ENCODE results near the gene MARK3. TPM values are rescaled to one million over a fixed set of nuclear protein-coding genes. Genes with fewer than 3 reads are reported as not detected.

The MARK3 gene
- total RNA-seq, 1 experiment from 2014 or later, result 78.0 TPM

DNA sequence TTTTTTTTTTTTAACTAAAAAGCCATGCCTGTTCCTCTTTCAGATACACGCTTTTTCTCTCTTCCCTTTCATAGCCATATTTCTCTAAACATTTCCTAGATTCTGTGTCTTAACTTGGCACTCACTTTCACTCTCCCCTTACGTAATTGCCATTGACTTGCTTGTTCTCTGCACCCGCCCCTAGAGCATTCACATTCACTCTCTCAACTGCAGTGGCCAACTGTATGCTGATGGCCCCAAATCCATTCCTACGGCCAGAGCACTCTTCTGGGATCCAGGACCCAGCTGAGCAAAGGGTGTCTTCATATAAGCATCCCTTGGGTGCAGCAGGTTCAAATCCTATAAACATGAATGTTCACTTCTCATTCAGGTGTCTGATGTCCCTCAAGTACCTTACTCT, 77.9 kb downstream of the MARK3 start:
- Histone ChIP-seq H3K27me3 (replicated peaks; ENCODE audit: control insufficient read depth, insufficient read depth, low read length) (no peaks in the 10 kb centered on the region), H3K9me3 (no peaks in the 10 kb centered on the region), H3K4me1 (no peaks in the 10 kb centered on the region), H3K36me3 (ENCODE audit: control insufficient read depth, insufficient read depth, low read length) (no peaks in the 10 kb centered on the region; the same call in 1 of the 2 replicates), H3K4me3 (ENCODE audit: low read depth, low read length) (no peak overlapping the region)
- TF ChIP-seq, protein P1, sequence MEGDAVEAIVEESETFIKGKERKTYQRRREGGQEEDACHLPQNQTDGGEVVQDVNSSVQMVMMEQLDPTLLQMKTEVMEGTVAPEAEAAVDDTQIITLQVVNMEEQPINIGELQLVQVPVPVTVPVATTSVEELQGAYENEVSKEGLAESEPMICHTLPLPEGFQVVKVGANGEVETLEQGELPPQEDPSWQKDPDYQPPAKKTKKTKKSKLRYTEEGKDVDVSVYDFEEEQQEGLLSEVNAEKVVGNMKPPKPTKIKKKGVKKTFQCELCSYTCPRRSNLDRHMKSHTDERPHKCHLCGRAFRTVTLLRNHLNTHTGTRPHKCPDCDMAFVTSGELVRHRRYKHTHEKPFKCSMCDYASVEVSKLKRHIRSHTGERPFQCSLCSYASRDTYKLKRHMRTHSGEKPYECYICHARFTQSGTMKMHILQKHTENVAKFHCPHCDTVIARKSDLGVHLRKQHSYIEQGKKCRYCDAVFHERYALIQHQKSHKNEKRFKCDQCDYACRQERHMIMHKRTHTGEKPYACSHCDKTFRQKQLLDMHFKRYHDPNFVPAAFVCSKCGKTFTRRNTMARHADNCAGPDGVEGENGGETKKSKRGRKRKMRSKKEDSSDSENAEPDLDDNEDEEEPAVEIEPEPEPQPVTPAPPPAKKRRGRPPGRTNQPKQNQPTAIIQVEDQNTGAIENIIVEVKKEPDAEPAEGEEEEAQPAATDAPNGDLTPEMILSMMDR (IDR thresholded peaks at IDR 0.05; ENCODE audit: insufficient read depth in 1 of 2, low read depth in 1 of 2, low read length in 1 of 2, severe bottlenecking in 1 of 2, unreplicated experiment in 1 of 2), result no peak
- Mint-ChIP-seq H3K4me1 (ENCODE audit: low read depth, unreplicated experiment) (no peaks in the 10 kb centered on the region), H3K27me3 (ENCODE audit: insufficient read depth, unreplicated experiment) (no peaks in the 10 kb centered on the region), H3K27ac (ENCODE audit: unreplicated experiment) (no peak overlapping the region), H3K36me3 (ENCODE audit: insufficient read depth, unreplicated experiment) (peaks cover 33% of the 10 kb centered on the region), H3K9me3 (ENCODE audit: unreplicated experiment) (no peaks in the 10 kb centered on the region), H3K4me3 (ENCODE audit: unreplicated experiment) (no peak overlapping the region)
- DNase-seq, result no peak
- POLR2A ChIA-PET, result no interaction called here
- CTCF ChIA-PET, result no interaction called here
- intact Hi-C loops (cut with micrococcal nuclease; ENCODE audit: unreplicated experiment), result no loop called here
- no TSS peak for BruUV-seq (replicated peaks)

DNA sequence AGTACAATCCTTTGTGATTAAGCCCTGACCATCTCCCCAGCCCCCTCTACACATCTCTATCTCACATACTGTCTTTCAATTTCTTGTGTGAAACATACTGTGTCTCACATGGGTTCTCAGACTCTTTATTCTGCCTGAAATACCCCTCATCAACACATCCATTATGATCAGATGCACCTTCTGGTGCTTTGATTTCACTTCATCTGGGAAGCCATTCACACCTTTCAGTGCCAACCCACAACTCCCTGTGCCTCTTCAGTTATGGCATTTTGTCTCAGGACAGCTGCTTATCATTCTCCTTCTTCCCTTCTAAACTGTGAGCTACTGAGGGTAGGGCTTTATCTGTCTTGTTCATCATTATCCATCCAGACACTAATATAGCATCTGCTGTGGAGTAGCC, 78.6 kb downstream of the MARK3 start:
- CTCF ChIA-PET, result no interaction called here

DNA sequence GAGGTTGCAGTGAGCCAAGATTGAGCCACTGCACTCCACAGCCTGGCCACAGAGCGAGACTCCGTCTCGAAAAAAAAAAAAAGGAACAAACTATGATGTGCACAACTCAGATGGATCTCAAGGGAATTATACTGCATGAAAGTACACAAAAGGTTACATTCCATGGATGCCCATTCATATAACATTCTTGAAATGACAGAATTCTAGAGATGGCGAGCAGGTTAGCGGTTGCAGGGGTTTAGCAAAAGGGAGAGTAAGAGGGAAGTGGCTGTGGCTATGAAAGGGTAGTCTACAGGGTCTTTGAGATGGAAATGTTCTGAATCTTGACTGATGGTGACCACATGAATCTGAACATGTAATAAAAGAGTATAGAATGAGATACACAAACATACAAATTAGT, 87.7 kb downstream of the MARK3 start:
- intact Hi-C loops (cut with micrococcal nuclease; ENCODE audit: unreplicated experiment), result no loop called here
- H3K27me3 ChIP-seq (replicated peaks; ENCODE audit: control insufficient read depth, insufficient read depth, low read length), result no peaks in the 10 kb centered on the region
- BruUV-seq (replicated peaks), result no TSS peak
- H3K4me3 ChIP-seq (ENCODE audit: low read depth, low read length), result no peak overlapping the region
- no peaks in the 10 kb centered on the region for H3K9me3 Mint-ChIP-seq (ENCODE audit: unreplicated experiment)
- no peak overlapping the region for H3K27ac Mint-ChIP-seq (ENCODE audit: unreplicated experiment)
- POLR2A ChIA-PET, result no interaction called here
- H3K4me1 Mint-ChIP-seq (ENCODE audit: low read depth, unreplicated experiment), result peaks cover 6% of the 10 kb centered on the region
- DNase-seq, result no peak
- H3K27me3 Mint-ChIP-seq (ENCODE audit: insufficient read depth, unreplicated experiment), result no peaks in the 10 kb centered on the region
- H3K9me3 ChIP-seq, result no peaks in the 10 kb centered on the region
- no peak overlapping the region for H3K4me3 Mint-ChIP-seq (ENCODE audit: unreplicated experiment)
- peaks cover 6% of the 10 kb centered on the region; the same call in 1 of the 2 replicates for H3K4me1 ChIP-seq
- peaks cover 75% of the 10 kb centered on the region for H3K36me3 Mint-ChIP-seq (ENCODE audit: insufficient read depth, unreplicated experiment)
- peaks cover 4% of the 10 kb centered on the region for H3K36me3 ChIP-seq (ENCODE audit: control insufficient read depth, insufficient read depth, low read length)
- TF ChIP-seq, protein P1 (IDR thresholded peaks at IDR 0.05; ENCODE audit: insufficient read depth in 1 of 2, low read depth in 1 of 2, low read length in 1 of 2, severe bottlenecking in 1 of 2, unreplicated experiment in 1 of 2), result no peak
- CTCF ChIA-PET, result no interaction called here

More for the DNA sequence above, 78.6 kb downstream of the MARK3 start:
- Mint-ChIP-seq H3K9me3 (ENCODE audit: unreplicated experiment) (no peaks in the 10 kb centered on the region), H3K27me3 (ENCODE audit: insufficient read depth, unreplicated experiment) (no peaks in the 10 kb centered on the region), H3K4me3 (ENCODE audit: unreplicated experiment) (no peak overlapping the region), H3K4me1 (ENCODE audit: low read depth, unreplicated experiment) (no peaks in the 10 kb centered on the region), H3K36me3 (ENCODE audit: insufficient read depth, unreplicated experiment) (peaks cover 40% of the 10 kb centered on the region), H3K27ac (ENCODE audit: unreplicated experiment) (no peak overlapping the region)
- TF ChIP-seq, protein P1 (IDR thresholded peaks at IDR 0.05; ENCODE audit: insufficient read depth in 1 of 2, low read depth in 1 of 2, low read length in 1 of 2, severe bottlenecking in 1 of 2, unreplicated experiment in 1 of 2), result no peak
- POLR2A ChIA-PET, result no interaction called here
- Histone ChIP-seq H3K4me1 (no peaks in the 10 kb centered on the region), H3K4me3 (ENCODE audit: low read depth, low read length) (no peak overlapping the region), H3K36me3 (ENCODE audit: control insufficient read depth, insufficient read depth, low read length) (no peaks in the 10 kb centered on the region; the same call in 1 of the 2 replicates), H3K27me3 (replicated peaks; ENCODE audit: control insufficient read depth, insufficient read depth, low read length) (no peaks in the 10 kb centered on the region), H3K9me3 (no peaks in the 10 kb centered on the region)
- intact Hi-C loops (cut with micrococcal nuclease; ENCODE audit: unreplicated experiment), result no loop called here
- BruUV-seq (replicated peaks), result no TSS peak
- no peak for DNase-seq

Data from Caco-2 (cell line).